Parathyroid adenoma (tissue), 2 donors: ENCODE data around the gene COLEC12.

Source experiments
- H2AFZ ChIP-seq: fragments of 300-600 bp; sonication (generic); one replicate; pipeline ENCODE4 v1.7.0; 2017; ENCODE audit warnings: antibody characterized with exemption, mild to moderate bottlenecking
- H3K27ac ChIP-seq: fragments of 300-600 bp; sonication (generic); one replicate; pipeline ENCODE4 v1.7.0; 2017
- H3K27me3 ChIP-seq: fragments of 300-600 bp; sonication (generic); one replicate; pipeline ENCODE4 v1.7.0; 2017; ENCODE audit warnings: low read length; ENCODE audit not compliant: control insufficient read depth, insufficient read depth
- H3K36me3 ChIP-seq: fragments of 300-600 bp; sonication (generic); one replicate; pipeline ENCODE4 v1.7.0; 2017; ENCODE audit warnings: low read length; ENCODE audit not compliant: control insufficient read depth, insufficient read depth
- H3K4me1 ChIP-seq: fragments of 300-600 bp; sonication (generic); one replicate; pipeline ENCODE4 v1.7.0; 2017; ENCODE audit warnings: control low read depth
- H3K4me2 ChIP-seq: fragments of 300-600 bp; sonication (generic); one replicate; pipeline ENCODE4 v1.7.0; 2017; ENCODE audit warnings: low read length
- H3K4me3 ChIP-seq: fragments of 300-600 bp; sonication (generic); one replicate; pipeline ENCODE4 v1.7.0; 2017; ENCODE audit warnings: low read depth, low read length
- H3K79me2 ChIP-seq: fragments of 300-600 bp; sonication (generic); one replicate; pipeline ENCODE4 v1.7.0; 2017; ENCODE audit warnings: control low read depth
- H3K9ac ChIP-seq: fragments of 300-600 bp; sonication (generic); one replicate; pipeline ENCODE4 v1.7.0; 2017; ENCODE audit warnings: mild to moderate bottlenecking
- H3K9me3 ChIP-seq: fragments of 300-600 bp; sonication (generic); one replicate; pipeline ENCODE4 v1.7.0; 2017; ENCODE audit warnings: low read length; ENCODE audit not compliant: control insufficient read depth
- TF ChIP-seq, protein P1 (sequence below): fragments of 300-600 bp; sonication (generic); IDR thresholded peaks from one replicate; pipeline ENCODE4 v1.7.0; 2017; ENCODE audit warnings: antibody characterized with exemption, mild to moderate bottlenecking
- donor health status: primary hyperparathyroidism.

COLEC12 gene

DNA sequence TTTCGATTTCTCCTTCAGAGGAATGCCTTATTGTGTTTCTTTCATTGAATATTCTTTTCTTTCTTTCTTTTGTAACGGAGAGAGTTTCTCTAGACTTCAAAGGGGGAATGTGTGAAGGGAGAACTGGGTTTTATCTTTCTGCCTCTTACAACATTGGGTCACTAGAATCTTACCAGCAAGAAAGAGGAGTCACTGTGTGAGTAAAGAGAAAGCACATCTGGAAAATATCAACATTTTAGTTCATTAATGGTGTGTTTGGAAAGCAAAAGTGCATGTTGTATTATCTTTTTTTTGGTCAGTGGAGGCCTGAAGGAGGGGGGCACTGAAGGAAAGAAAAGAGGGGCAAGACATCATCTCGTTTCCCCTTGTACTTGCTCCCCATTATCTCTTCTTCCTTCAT lies 146.0 kb downstream of the COLEC12 start:
- TF ChIP-seq, protein P1, sequence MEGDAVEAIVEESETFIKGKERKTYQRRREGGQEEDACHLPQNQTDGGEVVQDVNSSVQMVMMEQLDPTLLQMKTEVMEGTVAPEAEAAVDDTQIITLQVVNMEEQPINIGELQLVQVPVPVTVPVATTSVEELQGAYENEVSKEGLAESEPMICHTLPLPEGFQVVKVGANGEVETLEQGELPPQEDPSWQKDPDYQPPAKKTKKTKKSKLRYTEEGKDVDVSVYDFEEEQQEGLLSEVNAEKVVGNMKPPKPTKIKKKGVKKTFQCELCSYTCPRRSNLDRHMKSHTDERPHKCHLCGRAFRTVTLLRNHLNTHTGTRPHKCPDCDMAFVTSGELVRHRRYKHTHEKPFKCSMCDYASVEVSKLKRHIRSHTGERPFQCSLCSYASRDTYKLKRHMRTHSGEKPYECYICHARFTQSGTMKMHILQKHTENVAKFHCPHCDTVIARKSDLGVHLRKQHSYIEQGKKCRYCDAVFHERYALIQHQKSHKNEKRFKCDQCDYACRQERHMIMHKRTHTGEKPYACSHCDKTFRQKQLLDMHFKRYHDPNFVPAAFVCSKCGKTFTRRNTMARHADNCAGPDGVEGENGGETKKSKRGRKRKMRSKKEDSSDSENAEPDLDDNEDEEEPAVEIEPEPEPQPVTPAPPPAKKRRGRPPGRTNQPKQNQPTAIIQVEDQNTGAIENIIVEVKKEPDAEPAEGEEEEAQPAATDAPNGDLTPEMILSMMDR = no peak
- Histone ChIP-seq H2AFZ (no peak overlapping the region), H3K36me3 (no peaks in the 10 kb centered on the region), H3K4me3 (no peak overlapping the region), H3K4me1 (peaks cover 8% of the 10 kb centered on the region), H3K9ac (no peak overlapping the region), H3K27me3 (no peaks in the 10 kb centered on the region), H3K79me2 (no peaks in the 10 kb centered on the region), H3K4me2 (no peak overlapping the region), H3K9me3 (no peaks in the 10 kb centered on the region), H3K27ac (no peak overlapping the region)

DNA sequence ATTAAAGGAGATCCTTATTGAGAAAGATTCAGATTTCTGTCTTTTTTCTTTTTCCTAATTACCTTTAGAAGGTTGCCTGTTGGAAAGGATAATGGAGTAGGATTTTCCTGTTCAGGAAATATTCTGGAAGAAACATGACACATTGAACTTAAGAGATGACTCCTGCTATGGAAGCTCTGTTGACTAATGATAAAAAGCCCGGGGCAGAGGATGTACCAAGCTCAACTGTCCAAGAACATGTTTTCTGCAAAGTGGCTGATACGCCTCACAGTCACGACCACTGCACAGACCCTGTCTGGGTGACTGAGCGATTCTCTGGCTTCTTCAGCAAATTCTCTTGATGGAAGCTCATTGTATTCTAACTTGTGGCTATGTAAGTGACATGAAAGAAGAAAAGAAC lies 146.5 kb downstream of the COLEC12 start:
- Histone ChIP-seq H3K4me3 (no peak overlapping the region), H3K27ac (no peak overlapping the region), H3K27me3 (no peaks in the 10 kb centered on the region), H3K36me3 (no peaks in the 10 kb centered on the region), H2AFZ (no peak overlapping the region), H3K4me1 (peaks cover 8% of the 10 kb centered on the region), H3K79me2 (no peaks in the 10 kb centered on the region), H3K9me3 (no peaks in the 10 kb centered on the region), H3K4me2 (no peak overlapping the region), H3K9ac (no peak overlapping the region)
- TF ChIP-seq, protein P1 = no peak

DNA sequence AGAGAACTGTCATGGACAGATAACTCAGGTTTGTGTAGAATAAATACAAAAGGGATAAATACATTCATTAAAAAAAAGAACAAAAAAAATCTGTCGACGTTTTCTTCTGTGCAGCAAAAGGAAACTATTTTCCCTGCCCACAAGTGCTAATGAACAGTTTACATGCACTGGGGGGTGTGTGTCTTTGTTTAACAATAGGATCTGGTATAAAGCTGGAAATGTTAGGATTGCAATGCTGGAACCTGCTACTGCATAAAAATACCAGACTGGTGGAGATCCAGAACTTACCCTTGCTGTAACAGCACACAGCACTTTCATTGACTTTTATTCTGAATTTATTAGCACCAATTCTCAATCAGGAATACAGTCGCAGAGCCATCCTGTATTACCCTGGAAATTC lies 148.1 kb downstream of the COLEC12 start:
- Histone ChIP-seq H3K9ac (no peak overlapping the region), H3K4me2 (no peak overlapping the region), H3K79me2 (no peaks in the 10 kb centered on the region), H3K4me1 (peaks cover 8% of the 10 kb centered on the region), H3K36me3 (no peaks in the 10 kb centered on the region), H3K27ac (no peak overlapping the region), H2AFZ (peak overlapping the region; percentile 31), H3K9me3 (no peaks in the 10 kb centered on the region), H3K27me3 (no peaks in the 10 kb centered on the region), H3K4me3 (no peak overlapping the region)
- TF ChIP-seq, protein P1 = no peak

DNA sequence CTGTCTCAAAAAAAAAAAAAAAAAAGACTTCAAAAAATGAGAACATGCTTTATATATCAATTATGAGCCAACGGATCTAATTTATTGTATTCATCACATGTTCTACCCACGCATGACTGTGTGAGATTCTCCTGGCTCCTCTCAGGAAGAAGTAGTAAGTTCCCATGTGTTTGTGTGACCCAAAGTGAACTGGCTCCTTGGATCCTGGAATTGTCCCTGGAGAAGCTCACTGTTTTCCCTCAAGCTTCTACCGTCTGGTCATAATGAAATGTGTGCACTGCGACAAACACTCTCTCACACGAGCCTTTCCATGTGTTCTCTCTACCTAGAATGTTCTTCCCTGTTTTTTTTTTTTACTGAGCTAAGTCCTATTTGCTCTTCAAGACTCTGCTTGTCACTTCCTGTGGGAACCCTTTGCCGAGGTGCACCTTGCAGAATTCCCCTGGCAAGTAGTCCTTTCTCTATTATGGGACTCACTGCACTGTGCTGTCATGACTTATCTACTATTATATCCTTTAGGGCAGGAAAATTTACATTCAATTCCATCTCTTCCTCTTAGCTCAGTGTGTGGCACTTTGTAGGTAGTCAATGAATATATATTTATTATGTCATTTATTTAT lies 149.4 kb downstream of the COLEC12 start:
- Histone ChIP-seq H3K4me1 (peaks cover 3% of the 10 kb centered on the region), H3K4me3 (no peak overlapping the region), H3K36me3 (no peaks in the 10 kb centered on the region), H3K9ac (no peak overlapping the region), H3K27me3 (no peaks in the 10 kb centered on the region), H3K27ac (no peak overlapping the region), H3K4me2 (no peak overlapping the region), H3K79me2 (no peaks in the 10 kb centered on the region), H3K9me3 (no peaks in the 10 kb centered on the region), H2AFZ (no peak overlapping the region)
- TF ChIP-seq, protein P1 = no peak

DNA sequence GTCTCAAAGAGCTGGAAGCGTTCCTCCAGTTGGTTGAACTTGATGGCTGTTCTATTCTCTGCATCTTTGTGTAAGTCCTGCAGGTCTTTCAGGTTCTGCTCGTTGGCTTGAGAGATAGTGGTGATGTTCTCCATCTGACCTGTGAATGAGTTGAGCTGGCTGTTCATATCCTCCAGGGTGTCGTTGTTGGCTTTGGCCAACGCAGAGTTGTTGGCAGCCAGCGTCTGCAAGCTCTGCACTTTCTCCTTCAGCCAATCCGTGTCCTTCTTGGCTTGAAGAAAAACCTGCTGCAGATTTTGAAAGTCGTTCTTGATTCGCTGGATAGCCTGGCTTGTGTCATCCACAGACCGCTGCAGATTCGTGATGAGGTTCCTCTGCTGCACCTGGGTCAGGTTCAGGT lies 153.9 kb downstream of the COLEC12 start:
- Histone ChIP-seq H3K27ac (no peak overlapping the region), H2AFZ (no peak overlapping the region), H3K4me2 (no peak overlapping the region), H3K4me1 (no peaks in the 10 kb centered on the region), H3K27me3 (no peaks in the 10 kb centered on the region), H3K4me3 (no peak overlapping the region), H3K9ac (no peak overlapping the region), H3K36me3 (no peaks in the 10 kb centered on the region), H3K79me2 (no peaks in the 10 kb centered on the region), H3K9me3 (no peaks in the 10 kb centered on the region)
- TF ChIP-seq, protein P1 = no peak
